ENCODE data around the gene GPR162. TPM values are rescaled to one million over a fixed set of nuclear protein-coding genes. Genes with fewer than 3 reads are reported as not detected.

GPR162 gene
- total RNA-seq, 1 donor = 3.0 TPM

DNA sequence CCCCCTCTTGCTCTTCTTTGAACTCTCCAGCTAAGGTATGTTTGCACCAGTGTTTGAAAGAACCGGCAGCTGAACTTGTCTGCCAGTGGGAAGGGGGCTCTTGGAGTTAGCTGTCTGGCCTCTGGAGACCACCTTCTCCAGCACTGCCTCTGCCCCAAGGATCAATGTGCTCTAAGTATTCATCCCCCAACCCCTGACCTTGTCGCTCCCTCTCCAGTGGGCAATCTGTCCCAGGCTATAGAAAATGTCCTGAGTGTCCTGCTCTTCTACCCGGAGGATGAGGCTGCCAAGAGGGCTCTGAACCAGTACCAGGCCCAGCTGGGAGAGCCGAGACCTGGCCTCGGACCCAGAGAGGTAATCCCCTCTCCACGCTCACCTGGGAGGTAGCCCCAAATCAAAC lies 9.4 kb downstream of the GPR162 start:
- DNase-seq (ENCODE audit: low read depth) = no peak
- TF ChIP-seq, protein P1, sequence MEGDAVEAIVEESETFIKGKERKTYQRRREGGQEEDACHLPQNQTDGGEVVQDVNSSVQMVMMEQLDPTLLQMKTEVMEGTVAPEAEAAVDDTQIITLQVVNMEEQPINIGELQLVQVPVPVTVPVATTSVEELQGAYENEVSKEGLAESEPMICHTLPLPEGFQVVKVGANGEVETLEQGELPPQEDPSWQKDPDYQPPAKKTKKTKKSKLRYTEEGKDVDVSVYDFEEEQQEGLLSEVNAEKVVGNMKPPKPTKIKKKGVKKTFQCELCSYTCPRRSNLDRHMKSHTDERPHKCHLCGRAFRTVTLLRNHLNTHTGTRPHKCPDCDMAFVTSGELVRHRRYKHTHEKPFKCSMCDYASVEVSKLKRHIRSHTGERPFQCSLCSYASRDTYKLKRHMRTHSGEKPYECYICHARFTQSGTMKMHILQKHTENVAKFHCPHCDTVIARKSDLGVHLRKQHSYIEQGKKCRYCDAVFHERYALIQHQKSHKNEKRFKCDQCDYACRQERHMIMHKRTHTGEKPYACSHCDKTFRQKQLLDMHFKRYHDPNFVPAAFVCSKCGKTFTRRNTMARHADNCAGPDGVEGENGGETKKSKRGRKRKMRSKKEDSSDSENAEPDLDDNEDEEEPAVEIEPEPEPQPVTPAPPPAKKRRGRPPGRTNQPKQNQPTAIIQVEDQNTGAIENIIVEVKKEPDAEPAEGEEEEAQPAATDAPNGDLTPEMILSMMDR (IDR thresholded peaks at IDR 0.05; ENCODE audit: insufficient read depth, low read depth, low read length) = no peak
- H3K4me3 ChIP-seq (ENCODE audit: low read depth, low read length) = no peak overlapping the region

DNA sequence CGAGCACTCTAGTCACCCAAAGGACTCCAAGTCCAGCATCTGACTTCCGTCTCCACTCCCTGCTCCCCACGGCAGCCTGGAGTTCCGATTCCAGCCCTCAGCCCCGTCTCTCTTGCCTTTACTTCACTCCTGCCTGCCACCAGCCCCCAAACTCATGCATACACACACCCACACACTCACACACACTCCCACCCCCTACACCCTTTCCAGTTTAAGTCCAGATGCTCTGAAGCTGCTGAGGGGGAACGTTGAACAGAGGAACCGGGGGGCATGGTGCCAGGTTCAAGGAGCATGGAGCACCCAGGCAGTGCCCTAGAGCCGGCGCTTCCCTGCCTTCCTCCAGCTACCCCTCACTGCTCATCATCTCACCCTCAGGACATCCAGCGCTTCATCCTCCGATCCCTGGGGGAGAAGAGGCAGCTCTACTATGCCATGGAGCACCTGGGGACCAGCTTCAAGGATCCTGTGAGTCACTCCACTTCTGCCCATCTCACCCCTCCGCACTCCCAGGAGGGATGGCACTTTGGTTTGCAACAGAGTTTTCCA lies 9.9 kb downstream of the GPR162 start:
- no peak overlapping the region for H3K4me3 ChIP-seq (ENCODE audit: low read depth, low read length)
- TF ChIP-seq, protein P1 (IDR thresholded peaks at IDR 0.05; ENCODE audit: insufficient read depth, low read depth, low read length) = no peak
- no peak for DNase-seq (ENCODE audit: low read depth)

DNA sequence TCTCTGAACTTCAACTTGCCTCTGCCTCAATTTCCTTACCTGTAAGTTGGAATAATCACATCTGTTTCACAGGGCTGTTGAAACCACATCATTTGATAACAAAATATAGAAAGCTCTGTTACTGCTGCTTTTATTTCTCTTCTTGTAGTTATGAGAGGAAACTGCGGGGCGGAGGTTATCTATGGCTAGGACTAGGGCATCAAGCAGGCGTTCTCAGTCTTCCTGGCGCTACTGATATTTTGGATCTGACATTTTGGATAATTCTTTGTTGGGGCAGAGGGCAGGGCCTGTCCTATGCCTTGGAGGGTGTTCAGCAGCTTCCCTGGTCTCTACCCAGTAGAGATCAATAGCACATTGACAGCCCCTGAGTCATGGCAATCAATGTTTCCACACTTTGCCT lies 10.5 kb downstream of the GPR162 start:
- TF ChIP-seq, protein P1 (IDR thresholded peaks at IDR 0.05; ENCODE audit: insufficient read depth, low read depth, low read length) = no peak
- no peak for DNase-seq (ENCODE audit: low read depth)

DNA sequence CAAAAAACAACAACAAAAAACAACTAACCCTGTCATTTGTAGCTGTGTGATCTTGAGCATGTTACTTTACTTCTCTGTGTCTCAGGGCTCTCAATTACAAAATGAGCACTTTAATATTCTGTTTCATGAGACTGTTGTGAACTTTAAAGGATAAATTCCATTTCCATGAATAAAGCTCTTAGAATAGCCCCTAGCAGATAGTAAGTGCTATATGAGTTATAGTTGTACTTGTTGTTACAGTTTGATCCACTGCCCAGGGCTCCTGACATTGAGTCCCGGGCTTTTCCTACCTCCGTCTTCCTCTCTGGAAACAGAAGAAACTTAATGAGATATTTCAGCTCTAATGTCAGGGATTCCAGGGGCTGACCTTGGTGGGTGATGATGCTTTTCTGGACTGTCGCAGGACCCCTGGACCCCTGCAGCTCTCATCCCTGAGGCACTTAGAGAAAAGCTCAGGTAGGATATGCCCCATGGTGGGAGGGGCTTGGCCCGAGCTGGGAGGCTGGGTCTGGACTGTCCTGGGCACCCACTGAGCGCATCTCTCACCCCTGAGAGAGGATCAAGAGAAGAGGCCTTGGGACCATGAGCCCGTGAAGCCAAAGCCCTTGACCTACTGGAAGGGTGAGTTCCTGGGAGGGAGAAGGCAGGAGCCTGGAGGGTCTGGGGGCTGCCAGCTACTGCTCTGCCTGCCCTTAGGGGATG lies 11.7 kb downstream of the GPR162 start:
- H3K4me3 ChIP-seq (ENCODE audit: low read depth, low read length) = no peak overlapping the region
- no peak for DNase-seq (ENCODE audit: low read depth)
- TF ChIP-seq, protein P1 (IDR thresholded peaks at IDR 0.05; ENCODE audit: insufficient read depth, low read depth, low read length) = no peak

More for the DNA sequence above, 10.5 kb downstream of the GPR162 start:
- no peak overlapping the region for H3K4me3 ChIP-seq (ENCODE audit: low read depth, low read length)

DNA sequence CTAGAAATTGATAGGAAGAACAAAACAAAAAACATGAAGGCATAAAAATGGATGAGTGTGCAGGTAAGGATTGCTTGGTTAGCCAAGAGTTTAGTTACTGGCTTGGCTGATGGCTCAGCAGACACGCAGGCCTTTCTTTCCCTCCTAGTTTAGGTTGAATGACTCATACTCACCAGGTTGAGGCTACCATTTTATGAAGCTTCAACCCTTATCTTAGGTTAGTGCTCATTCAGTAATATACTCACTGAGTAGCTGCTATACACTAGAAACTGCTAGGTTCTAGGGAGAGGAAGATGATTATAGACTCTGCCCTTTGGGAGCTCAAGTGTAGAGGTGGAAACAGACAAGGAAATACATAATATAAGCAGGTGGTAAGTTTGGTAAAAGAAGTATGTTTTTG lies 12.6 kb downstream of the GPR162 start:
- TF ChIP-seq, protein P1 (IDR thresholded peaks at IDR 0.05; ENCODE audit: insufficient read depth, low read depth, low read length) = no peak
- DNase-seq (ENCODE audit: low read depth) = no peak
- no peak overlapping the region for H3K4me3 ChIP-seq (ENCODE audit: low read depth, low read length)

DNA sequence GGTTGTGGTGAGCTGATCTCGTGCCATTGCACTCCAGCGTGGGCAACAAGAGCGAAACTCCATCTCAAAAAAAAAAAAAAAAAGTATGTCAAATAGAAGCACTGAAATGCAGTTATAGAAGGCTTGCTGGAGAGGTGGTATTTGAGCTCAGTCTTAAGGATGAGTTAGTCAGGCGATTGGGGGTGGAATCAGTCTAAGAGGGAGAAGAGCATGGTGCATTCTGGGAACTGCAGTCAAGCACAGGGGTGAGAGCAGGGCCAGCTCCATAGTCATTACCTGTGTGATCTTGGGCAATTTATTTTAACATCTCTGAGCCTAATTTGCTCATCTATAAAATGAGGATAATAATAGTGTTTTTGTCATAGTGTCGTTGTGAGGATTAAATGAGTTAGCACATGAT lies 13.3 kb downstream of the GPR162 start:
- no peak overlapping the region for H3K4me3 ChIP-seq (ENCODE audit: low read depth, low read length)
- TF ChIP-seq, protein P1 (IDR thresholded peaks at IDR 0.05; ENCODE audit: insufficient read depth, low read depth, low read length) = no peak
- DNase-seq (ENCODE audit: low read depth) = no peak
